ENCODE measurements around the gene CARF.
A peak's percentile ranks its signal among the peaks of the same experiment; 100 is the strongest.
"Not testable (repeated sequence)": the region's sequence is repeated elsewhere in the genome, so short reads cannot be mapped to it uniquely, and the experiment has no call there.

The CARF gene

GRCh38 chr2:202934456-202934855 is 22.4 kb downstream of the CARF start:
- no peak for DNase-seq (ENCODE audit: low read depth in 3 of 3, low spot score in 1 of 3)

GRCh38 chr2:202938960-202939359 is 26.9 kb downstream of the CARF start:
- DNase-seq (ENCODE audit: low read depth in 3 of 3, low spot score in 1 of 3), result no peak

GRCh38 chr2:202941771-202942170 is 29.7 kb downstream of the CARF start:
- DNase-seq (ENCODE audit: low read depth in 3 of 3, low spot score in 1 of 3), result no peak

- no peak for DNase-seq (ENCODE audit: low read depth in 3 of 3, low spot score in 1 of 3)
Measured at GRCh38 chr2:202944408-202944807, 32.3 kb downstream of the CARF start.

GRCh38 chr2:202944816-202945215 is 32.7 kb downstream of the CARF start:
- no peak for DNase-seq (ENCODE audit: low read depth in 3 of 3, low spot score in 1 of 3)

- no peak for DNase-seq (ENCODE audit: low read depth in 3 of 3, low spot score in 1 of 3)
Measured at GRCh38 chr2:202945497-202945896, 33.4 kb downstream of the CARF start.

- not testable (repeated sequence) for DNase-seq (ENCODE audit: low read depth in 3 of 3, low spot score in 1 of 3)
Measured at GRCh38 chr2:202949333-202949732, 37.3 kb downstream of the CARF start.

GRCh38 chr2:202950592-202950991 is 38.5 kb downstream of the CARF start:
- no peak for DNase-seq (ENCODE audit: low read depth in 3 of 3, low spot score in 1 of 3)

GRCh38 chr2:202960524-202960923 is 48.4 kb downstream of the CARF start:
- DNase-seq (ENCODE audit: low read depth in 3 of 3, low spot score in 1 of 3), result no peak

- DNase-seq (ENCODE audit: low read depth in 3 of 3, low spot score in 1 of 3), result no peak
Measured at GRCh38 chr2:202963712-202964111, 51.6 kb downstream of the CARF start.

- DNase-seq (ENCODE audit: low read depth in 3 of 3, low spot score in 1 of 3), result no peak
Measured at GRCh38 chr2:202965810-202966460, 53.9 kb downstream of the CARF start.

GRCh38 chr2:202969404-202969803 is 57.3 kb downstream of the CARF start:
- not testable (repeated sequence) for DNase-seq (ENCODE audit: low read depth in 3 of 3, low spot score in 1 of 3)

- no peak for DNase-seq (ENCODE audit: low read depth in 3 of 3, low spot score in 1 of 3)
Measured at GRCh38 chr2:202976809-202977208, 64.7 kb downstream of the CARF start.

- DNase-seq (ENCODE audit: low read depth in 3 of 3, low spot score in 1 of 3), result no peak
Measured at GRCh38 chr2:202982779-202983491, 70.9 kb downstream of the CARF start.

GRCh38 chr2:202989749-202990148 is 77.7 kb downstream of the CARF start:
- no peak for DNase-seq (ENCODE audit: low read depth in 3 of 3, low spot score in 1 of 3)

- DNase-seq (ENCODE audit: low read depth in 3 of 3, low spot score in 1 of 3), result no peak
Measured at GRCh38 chr2:202990501-202990900, 78.4 kb downstream of the CARF start.

GRCh38 chr2:202997113-202997512 is 85.0 kb downstream of the CARF start:
- DNase-seq (ENCODE audit: low read depth in 3 of 3, low spot score in 1 of 3), result not testable (repeated sequence)

GRCh38 chr2:203002054-203002821 is 90.2 kb downstream of the CARF start:
- no peak for DNase-seq (ENCODE audit: low read depth in 3 of 3, low spot score in 1 of 3)

- DNase-seq (ENCODE audit: low read depth in 3 of 3, low spot score in 1 of 3), result no peak
Measured at GRCh38 chr2:203003716-203004115, 91.6 kb downstream of the CARF start.

- peak; percentile 89 to 96 (median 93) for DNase-seq (ENCODE audit: low read depth in 3 of 3, low spot score in 1 of 3)
Measured at GRCh38 chr2:203014456-203015199, 102.6 kb downstream of the CARF start, which contains the start of gene NBEAL1. NBEAL1 (plus strand) TSS chr2:203014875; CDS start chr2:203016385, 1,510 bp downstream.

- no peak for DNase-seq (ENCODE audit: low read depth in 3 of 3, low spot score in 1 of 3)
Measured at GRCh38 chr2:203016716-203017115, 104.6 kb downstream of the CARF start.
